Fibroblast of peridontal ligament (primary cell): ENCODE data around the gene ATP13A3.

Source experiments
- DNase-seq: peaks from one replicate; pipeline ENCODE4 v3.0.0-alpha.2; 2010; ENCODE audit errors: extremely low read depth

The ATP13A3 gene

DNA sequence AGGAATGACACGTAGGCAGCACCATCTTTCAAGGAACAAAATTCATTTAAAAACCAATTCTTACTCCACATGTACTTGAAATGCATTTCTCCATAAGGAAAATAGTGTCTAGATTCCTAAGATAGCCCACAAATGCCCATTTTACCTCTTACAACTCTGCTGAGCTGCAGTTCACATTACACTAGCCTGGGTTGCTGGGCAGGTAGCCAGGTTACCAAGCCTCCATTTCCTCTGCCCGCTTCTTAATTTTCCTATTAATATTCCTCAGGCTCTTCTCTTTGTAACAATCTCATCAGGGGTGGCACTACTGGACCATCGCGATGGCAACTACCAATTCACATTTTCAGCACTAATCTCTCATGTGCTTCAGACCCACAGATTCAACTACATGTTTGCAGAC, 10.8 kb downstream of the ATP13A3 start:
- DNase-seq: peak; percentile 32

DNA sequence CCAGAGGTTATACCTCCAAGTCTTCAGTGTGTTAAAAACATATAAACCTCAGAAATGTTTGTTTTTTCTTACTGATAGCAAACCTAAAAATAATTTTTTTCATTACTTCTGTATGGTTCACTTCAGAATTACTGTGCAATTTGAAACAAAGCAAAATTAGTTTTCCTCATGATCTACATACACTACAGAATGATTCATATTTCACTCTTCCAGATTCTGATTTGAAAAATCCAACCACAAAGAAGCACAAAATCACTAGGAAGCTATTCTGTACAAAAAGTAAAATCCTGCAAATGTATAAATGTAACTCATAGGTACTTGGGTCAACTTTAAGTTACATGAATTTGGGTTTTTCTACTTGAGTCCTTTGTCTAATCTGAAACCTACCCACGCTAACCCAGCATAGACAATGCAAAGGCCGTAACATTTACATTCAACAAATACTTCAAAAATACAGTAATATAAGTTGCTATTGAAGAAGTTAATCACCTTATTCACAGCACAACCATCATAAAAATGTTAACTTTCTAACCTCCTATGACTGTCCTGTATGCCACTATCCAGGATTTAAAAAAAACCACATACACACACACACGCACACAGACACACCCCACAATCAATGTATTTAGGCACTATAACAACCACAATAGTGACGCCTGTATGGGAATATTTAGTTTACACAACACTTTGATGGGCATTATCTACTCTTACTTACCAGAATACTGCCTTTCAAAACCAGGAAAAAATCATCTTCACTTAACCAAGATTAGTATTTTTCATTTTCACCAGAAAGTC, 11.5 kb downstream of the ATP13A3 start:
- DNase-seq: peak; percentile 53

DNA sequence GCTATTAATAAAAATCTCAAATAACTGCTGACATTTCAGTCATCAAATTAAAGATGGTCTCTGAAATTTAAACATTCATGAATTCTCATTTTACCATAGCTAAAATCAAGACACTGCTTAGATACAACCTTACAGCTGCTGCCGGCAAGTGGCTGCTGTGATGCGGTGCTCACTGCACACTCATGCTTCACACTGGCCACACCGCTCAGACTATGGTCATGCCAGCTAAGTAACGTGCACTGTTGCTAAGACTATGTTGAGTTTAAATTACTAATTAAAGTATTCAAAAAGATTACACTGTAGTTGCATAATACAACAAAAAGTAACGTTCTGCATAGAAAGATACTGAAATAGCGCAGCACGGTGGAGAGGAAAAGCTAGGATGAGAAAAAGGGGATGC, 12.1 kb downstream of the ATP13A3 start:
- peak; percentile 46 for DNase-seq

DNA sequence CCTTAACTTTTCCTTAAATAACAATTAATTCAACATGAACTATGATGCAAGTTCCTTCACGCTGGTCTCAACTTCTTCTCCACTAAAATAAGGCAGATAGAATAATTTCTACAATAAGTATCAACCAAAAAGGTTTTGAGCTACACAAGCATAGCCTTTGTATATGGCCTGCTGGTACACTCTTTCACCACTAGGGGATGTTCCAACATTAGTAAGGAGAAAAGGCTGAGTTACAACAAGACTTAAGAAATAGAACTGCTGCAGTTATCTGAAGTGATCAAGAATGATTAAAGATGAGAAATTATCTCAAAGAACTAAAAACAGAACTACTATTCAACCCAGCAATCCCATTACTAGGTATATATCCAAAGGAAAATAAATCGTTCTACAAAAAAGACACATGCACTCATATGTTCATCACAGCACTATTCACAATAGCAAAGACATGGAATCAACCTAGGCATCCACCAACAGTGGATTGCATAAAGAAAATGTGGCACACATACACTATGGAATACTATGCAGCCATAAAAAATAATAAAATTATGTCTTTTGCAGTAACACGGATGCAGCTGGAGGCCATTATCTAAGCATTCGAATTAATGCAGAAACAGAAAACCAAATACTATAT, 14.4 kb downstream of the ATP13A3 start:
- DNase-seq: peak; percentile 87

DNA sequence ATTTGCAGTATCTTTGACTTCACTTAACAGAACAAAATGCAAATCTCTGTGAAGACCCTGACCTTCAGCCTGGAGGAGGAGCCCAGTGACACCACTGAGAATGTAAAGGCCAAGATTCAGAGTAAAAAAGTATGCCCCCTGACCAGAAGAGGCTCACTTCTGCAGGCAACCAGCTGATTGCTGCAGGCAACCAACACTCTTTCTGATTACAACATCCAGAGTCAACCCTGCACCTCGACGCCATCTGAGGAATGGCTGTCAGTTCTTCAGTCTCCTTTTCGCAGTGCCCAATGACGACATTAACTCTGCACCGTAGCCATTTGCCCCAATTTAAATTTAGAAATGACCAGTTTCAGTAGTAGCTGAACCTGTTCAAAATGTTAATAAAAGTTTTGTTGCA, 14.9 kb downstream of the ATP13A3 start:
- no peak for DNase-seq

DNA sequence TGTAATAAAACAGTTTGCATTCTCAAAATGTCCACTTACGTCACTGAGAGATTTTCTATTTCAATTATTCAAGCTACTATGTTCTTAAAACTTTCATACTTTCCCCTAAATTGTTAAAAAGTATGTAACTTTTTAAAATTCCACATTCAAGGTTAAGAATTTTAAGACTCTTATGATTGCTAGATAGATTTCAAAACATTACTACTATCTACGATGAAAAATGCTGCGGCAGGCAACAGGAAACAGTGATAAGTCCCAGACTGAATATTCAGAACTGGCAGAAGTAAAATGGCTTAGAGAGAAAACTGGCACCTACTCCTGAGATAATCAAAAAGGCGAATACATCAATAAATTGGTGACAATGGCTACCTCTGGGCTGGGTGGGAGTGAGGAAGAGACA, 16.2 kb downstream of the ATP13A3 start:
- DNase-seq: no peak

DNA sequence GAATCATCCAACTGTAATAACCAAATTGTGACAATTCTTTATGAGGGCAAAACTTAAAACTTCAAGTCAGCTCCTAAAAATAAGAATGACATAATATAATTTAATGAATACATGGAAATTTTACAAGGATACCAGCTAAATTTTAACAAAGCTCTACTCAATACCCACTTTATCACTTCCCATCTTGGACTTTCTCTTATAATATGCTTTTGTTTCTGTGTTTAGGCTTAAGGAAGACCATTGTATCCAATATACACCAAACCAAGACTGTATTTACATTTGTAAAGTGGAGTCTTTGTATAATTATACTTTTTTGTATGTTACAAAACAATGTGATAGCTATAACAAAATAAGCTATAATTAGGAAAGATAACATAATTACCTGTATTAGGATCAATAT, 16.8 kb downstream of the ATP13A3 start:
- DNase-seq: no peak

DNA sequence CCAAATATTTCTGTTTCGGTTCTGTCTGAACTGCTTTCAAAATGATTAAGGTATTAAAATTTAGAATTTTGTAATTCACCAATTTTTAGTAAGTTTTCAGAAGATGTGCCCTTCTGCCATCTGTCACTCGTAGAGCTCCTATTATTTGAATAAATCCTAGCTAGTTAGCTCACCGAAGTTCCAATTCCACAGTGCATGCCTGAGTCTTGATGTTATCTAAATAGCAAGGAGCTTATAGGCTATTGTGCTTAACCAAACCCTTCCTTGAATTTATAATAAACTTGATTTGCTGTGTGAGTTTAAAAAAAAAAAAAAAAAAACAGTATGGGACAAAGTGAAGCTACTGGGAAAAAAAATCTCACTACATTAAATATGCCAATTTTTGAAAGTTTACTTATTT, 18.7 kb downstream of the ATP13A3 start:
- DNase-seq: peak; percentile 40

DNA sequence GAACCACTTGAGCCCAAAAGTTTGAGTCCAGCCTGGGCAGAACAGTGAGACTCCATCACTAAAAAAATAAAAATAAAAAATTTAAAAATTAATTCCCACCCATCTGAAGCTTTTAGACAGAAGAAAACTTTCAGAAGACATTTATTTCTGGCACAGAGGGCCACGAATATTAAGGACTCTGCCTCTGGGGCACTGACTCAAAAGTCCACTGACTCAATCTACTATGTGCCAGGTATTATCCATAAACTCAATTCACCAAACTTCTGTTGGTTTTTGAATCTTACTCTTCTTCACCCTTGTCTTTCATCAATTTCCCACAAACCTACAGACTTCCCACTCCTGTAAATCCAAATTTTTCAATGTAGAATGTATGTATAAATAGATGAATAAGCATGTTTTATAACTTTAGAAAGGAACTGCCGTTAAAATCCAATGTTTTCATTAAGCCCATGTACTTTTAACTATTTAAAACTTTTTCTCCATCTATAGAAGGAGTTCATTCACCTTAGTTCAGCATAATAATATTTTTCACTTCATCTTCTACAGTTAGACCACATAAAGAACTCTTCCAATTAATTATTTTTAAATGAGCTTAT, 19.9 kb downstream of the ATP13A3 start:
- no peak for DNase-seq

DNA sequence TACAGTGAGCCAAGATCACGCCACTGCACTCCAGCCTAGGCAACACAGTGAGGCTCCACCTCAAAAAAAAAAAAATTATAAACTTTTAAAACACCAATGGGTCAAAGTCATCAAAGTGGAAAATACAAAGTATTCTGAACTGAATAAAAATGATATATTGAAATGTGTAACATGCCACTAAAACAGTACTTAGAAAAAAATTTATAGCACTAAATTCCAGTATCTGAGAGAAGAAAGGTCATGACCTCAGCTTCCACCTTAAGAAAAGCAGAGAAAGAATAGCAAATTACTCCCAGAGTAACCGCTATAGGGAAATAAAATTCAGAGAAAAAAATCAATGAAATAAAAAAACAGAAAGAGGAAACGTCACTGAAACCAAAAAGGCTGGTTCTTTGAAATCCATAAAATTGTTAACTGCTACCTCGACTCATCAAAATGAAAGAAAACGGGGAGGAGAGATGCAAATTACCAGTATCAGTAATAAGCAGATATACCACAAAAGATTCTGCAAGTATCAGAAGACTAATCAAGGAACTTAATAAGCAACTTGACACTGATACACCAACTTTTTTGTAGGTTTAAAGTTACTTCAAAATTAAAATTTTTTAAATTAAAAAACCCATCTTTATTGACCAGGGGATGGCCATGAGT, 20.8 kb downstream of the ATP13A3 start:
- DNase-seq: no peak

DNA sequence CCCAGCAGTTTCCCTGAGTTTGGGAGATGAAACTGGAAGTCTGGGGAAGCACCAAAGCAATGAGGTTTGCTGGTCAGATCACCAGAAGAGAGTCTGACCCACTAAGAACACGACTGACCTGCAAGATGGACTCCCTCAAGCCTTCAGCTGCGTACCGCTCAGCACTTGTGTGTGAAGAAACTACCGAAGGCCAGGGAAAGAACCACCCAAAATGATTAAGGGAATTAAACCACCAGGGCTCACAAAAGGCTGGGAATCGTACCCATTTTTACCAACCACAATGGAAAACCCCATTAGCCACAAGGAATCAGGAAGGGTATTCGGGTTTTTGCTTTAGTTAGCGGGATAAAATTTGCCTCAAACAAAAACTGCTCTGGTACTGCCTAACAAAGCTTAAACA, 21.6 kb downstream of the ATP13A3 start:
- DNase-seq: no peak

DNA sequence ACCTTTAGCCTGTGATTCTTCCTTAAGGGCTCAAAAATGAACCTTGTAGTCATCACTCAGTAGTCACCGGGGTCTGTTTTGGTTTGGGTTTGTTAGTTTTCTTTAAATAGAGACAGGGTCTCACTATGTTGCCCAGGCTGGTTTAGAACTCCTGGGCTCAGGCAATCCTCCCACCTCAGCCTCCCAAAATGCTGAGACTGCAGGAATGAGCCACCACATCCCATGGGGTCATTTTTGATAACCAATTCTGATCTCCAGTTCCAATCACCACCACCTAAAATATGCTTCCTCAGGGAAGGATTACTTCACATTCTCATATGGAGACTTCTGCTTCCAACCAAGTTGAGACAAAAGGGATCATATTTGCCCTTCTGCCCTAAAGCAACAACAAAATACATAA, 22.1 kb downstream of the ATP13A3 start:
- no peak for DNase-seq

DNA sequence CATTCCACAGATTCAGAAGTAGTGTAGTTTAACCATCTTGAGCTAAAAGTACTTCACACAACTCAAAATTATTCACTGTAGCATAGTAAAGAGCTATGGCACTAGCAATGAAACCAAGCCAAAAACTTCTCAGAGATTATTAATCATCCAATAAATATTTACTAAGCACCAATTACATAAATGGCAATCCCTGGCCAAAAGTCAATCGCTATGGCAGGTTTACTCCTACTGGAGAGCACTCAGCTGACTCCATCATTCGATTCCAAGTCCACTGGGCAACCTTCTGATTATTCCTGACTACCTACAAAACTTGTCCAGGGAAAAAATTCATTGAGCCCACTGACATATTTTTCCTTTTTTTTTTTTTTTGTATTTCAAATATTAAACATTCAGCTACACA, 23.9 kb downstream of the ATP13A3 start:
- no peak for DNase-seq

DNA sequence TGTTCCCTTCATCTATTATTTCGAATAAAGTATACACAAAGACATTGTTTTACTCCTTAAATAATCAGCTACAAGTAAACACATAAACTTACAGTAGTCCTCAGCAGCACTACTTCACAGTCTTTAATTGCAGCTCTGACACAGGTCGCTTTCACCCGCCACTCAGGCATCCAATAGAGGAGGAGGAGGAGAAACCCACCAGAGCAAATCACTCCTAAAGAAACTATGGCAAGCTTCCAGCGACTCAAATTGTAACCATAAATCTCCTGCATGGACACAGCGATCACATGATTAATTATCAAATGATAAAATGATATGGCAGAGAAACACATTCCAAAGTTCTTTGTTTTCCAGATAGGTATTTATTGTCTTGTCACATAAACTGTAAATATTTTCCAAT, 26.2 kb downstream of the ATP13A3 start:
- no peak for DNase-seq

DNA sequence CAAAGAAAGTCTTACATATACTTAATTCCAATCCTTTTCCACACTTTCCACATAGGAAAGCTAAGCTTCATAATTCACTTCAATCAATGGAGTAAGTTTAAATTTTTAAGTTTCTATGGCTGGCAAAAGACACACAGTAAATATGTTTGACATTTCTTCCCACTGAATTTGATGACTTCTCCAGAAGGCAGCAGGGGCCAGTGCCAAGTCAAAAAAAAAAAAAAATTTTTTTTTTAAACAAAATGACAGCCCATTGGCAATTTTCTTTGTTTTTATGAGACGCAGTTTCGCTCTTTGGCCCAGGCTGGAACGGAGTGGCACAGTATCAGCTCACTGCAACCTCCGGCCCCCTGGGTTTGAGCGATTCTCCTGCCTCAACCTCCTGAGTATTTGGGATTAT, 28.7 kb downstream of the ATP13A3 start:
- DNase-seq: no peak

DNA sequence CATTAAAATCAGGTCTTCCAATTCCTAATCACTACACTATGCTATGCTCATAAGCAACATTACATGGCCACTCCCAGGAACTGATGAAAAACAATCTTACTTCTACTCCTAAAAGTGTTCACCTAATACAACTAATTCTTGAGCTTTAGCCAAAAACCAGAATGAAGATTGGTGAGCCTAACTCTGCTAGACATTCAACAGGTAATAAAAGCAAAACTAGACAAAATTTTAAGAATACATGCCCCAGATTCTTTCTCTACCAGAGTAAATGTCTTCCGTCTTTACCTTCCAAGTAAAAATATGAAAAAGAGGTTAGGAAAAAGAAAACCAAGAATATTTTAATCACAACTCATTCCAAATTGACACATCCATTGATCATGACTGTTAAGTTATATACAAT, 31.3 kb downstream of the ATP13A3 start:
- no peak for DNase-seq

DNA sequence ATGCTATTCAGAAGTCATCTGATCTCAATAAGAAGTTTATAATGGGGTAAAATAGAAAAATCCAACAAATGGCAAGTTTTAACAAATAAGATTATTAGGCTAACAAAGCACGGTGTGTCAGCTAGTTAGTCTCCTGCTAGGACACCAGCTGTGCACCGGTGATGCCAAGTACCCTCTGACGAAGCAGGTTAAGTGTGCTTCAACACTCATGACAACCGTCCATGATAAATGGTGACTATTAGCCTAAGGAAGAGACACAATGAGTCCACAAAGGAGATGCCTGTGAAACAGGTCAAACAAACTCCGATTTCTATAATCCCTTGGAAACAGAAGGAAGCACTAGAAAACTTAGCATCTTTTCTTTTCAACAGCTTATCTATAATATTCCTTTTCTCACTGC, 36.5 kb downstream of the ATP13A3 start:
- DNase-seq: no peak

DNA sequence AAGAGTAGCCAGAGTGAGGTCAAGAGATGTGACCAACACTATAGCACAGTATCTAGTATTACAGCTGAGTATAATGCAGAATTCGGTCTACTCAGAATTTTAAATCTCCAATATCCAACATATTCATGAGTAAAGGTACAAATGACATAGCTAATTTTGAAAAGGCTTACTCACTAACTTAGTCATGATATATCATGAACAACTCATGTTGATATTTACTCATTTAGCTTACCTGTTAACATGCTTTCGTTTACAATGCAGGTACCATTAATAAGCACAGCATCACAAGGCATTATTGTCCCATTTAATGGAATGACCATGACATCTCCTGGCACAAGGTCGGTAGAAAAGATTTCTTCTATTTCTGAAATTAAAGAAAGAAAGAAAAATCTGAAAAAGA, 36.9 kb downstream of the ATP13A3 start:
- DNase-seq: no peak

DNA sequence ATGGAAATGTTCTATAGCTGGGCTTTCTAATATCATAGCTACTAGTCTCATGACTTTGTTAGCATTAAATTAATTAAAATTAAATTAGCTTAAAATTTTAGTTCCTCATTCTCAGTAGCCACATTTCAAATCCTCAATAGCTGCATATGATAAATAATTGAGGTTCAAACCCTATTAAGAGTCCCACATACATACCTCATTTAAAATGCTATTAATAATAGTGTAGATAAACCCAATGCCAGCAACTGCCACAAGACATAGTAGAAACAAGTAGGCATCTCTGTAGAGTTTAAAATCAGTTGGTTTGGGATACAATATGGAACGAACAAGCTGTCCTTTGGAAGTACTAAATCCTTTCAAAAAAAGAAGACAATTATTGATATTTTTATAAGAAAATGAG, 39.1 kb downstream of the ATP13A3 start:
- DNase-seq: no peak

DNA sequence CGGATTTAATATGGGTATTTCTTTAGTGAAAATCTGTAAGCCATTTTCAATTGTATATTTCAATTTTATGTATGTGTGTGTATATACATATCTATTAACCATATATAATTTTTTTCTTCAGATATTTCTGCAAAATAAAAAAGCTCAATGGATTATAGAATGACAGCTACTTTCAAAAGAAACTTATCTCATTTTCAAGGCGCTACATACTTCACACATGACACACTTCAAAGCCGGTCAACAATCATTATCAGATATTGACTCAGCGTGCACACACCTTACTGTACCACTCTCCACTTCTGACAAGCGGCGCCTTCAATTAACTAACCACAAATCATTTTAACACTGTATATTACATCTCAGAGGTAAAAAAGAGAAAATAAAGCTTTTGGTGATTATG, 39.6 kb downstream of the ATP13A3 start:
- no peak for DNase-seq

DNA sequence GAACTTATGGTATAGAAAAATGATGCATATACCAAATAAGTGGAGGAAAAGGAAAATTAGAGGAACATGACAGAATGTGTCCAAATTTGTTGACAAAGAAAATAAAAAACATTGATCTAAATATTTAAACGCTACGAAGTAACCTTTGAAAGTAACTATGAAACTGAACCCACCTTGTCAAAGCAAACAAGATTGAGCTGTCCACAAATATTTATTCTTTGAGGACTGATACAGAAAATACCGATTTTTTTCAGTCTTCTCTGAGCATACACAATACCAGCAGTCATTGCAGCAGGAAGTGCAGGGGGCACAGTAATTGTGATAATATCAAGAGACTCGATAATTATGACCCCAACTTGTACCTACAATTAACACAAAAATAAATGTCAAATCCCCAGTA, 40.0 kb downstream of the ATP13A3 start:
- DNase-seq: no peak

DNA sequence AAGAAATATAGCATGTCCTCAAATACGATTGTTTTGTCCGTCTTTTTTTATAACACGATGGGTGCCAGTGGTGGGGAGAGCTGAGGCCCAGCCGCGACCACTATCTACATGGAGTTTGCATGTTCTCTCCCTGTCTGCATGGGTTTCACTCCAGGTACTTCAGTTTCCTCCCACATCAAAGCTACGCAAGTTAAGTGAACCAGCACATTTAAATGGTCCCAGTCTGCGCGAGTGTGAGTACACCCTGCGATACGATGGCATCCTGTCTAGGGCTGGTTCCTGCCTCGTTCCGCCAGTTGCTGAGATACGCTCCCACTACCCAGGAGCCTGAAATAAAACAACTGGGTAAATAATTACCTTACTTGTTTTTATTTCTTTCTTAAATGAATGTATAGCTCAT, 40.6 kb downstream of the ATP13A3 start:
- no peak for DNase-seq

DNA sequence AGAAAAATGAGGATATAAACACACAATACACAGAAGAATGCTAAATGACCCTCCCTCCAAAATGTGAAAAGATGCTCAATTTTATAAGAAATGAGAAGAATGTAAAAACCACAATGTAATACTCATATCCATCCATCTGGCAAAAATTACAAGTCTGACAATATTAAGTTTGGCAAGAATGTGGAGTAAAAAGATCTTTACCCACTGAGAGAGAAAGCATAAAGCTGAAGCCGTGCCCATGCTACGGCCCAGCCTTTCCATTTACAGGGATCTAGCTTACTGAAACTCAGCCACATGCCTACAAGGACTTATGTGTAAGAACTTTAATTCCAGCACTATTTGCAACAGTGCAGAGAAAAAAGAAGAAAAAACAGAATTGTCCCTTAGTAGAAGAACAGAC, 42.9 kb downstream of the ATP13A3 start:
- peak; percentile 89 for DNase-seq
